ENCODE results near the gene IGSF21. TPM values are rescaled to one million over a fixed set of nuclear protein-coding genes. Genes with fewer than 3 reads are reported as not detected.

The IGSF21 gene
- total and polyA plus RNA-seq, 2 donors from 2014 or later, result 1.4 to 6.6 TPM

DNA sequence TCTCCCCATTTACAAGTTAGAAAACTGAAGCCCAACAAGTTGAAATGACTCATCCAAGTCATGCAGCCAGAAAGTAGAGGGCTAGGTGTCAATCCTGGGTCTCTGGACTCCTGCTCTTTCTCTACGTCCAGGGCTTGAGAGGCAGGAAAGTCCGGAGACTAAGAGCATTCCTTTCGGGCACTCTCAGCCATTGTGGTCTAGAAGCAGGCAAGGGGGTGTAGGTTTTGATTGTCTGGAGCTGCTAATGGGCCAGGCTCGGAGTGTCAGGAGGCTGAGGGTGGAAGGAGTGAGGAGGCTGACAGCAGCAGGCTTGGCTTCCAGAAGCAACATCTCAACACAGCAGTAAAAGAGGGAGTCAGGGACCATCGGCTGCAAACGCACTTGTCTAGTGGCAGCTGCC, 265.6 kb downstream of the IGSF21 start:
- Histone ChIP-seq H3K27ac (ENCODE audit: low read depth in 2 of 2, low read length in 2 of 2) (no peak overlapping the region), H3K4me3 (ENCODE audit: low read length in 3 of 3) (no peak overlapping the region)
- TF ChIP-seq, protein P1, sequence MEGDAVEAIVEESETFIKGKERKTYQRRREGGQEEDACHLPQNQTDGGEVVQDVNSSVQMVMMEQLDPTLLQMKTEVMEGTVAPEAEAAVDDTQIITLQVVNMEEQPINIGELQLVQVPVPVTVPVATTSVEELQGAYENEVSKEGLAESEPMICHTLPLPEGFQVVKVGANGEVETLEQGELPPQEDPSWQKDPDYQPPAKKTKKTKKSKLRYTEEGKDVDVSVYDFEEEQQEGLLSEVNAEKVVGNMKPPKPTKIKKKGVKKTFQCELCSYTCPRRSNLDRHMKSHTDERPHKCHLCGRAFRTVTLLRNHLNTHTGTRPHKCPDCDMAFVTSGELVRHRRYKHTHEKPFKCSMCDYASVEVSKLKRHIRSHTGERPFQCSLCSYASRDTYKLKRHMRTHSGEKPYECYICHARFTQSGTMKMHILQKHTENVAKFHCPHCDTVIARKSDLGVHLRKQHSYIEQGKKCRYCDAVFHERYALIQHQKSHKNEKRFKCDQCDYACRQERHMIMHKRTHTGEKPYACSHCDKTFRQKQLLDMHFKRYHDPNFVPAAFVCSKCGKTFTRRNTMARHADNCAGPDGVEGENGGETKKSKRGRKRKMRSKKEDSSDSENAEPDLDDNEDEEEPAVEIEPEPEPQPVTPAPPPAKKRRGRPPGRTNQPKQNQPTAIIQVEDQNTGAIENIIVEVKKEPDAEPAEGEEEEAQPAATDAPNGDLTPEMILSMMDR (IDR thresholded peaks at IDR 0.05; ENCODE audit: borderline replicate concordance, extremely low read depth, insufficient read depth), result no peak

DNA sequence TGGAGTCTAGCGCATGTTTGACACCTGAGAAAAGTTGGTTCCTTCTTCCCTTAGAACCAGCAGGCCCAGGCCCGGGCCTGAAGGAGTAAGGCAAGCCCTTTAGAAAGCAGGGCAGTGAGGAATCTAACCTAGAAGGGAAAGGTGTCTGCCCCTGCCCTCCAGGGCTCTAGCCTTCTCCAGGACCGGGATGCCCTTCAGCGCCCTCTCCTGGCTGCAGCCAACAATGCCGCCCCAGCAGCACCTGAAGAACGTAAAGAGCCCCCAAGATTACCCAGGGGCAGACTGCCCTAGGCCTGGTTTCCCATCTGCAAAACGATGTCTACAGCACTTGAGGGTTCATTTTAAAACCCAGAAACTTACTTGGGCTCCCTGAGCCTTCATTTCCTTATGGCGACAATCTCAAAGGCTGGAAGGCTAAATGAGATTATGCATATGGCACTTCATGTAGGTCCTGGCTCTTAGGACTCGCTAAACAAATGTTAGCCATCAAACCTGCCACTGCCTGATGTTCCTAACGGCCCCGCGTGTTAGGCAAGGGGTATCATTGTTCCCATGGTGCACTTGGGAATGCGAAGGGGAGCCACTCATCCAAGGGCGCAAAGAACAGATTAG, 266.4 kb downstream of the IGSF21 start:
- TF ChIP-seq, protein P1 (IDR thresholded peaks at IDR 0.05; ENCODE audit: borderline replicate concordance, extremely low read depth, insufficient read depth), result peak; percentile 24
- Histone ChIP-seq H3K4me3 (ENCODE audit: low read length in 3 of 3) (no peak overlapping the region), H3K9ac (ENCODE audit: low read length in 3 of 3) (no peak overlapping the region), H3K4me1 (ENCODE audit: control insufficient read depth in 2 of 3, insufficient read depth in 2 of 3, low read depth in 1 of 3, low read length in 3 of 3) (no peaks in the 10 kb centered on the region), H3K27ac (ENCODE audit: low read depth in 2 of 2, low read length in 2 of 2) (no peak overlapping the region), H3K36me3 (ENCODE audit: control insufficient read depth in 2 of 3, insufficient read depth in 3 of 3, low read length in 3 of 3) (no peaks in the 10 kb centered on the region), H3K9me3 (ENCODE audit: control insufficient read depth in 2 of 3, insufficient read depth in 1 of 3, low read length in 3 of 3) (no peaks in the 10 kb centered on the region), H3K27me3 (ENCODE audit: control insufficient read depth, insufficient read depth, low read length) (no peaks in the 10 kb centered on the region)
- intact Hi-C loops (cut with DNase I), result no loop called here
- no peak for FAIRE-seq
- peak in 2 of 5 donors; percentile 20 to 38 for DNase-seq

More for the DNA sequence above, 265.6 kb downstream of the IGSF21 start:
- Histone ChIP-seq H3K36me3 (ENCODE audit: control insufficient read depth in 2 of 3, insufficient read depth in 3 of 3, low read length in 3 of 3) (no peaks in the 10 kb centered on the region), H3K4me1 (ENCODE audit: control insufficient read depth in 2 of 3, insufficient read depth in 2 of 3, low read depth in 1 of 3, low read length in 3 of 3) (no peaks in the 10 kb centered on the region), H3K9ac (ENCODE audit: low read length in 3 of 3) (no peak overlapping the region), H3K27me3 (ENCODE audit: control insufficient read depth, insufficient read depth, low read length) (no peaks in the 10 kb centered on the region), H3K9me3 (ENCODE audit: control insufficient read depth in 2 of 3, insufficient read depth in 1 of 3, low read length in 3 of 3) (no peaks in the 10 kb centered on the region)
- intact Hi-C loops (cut with DNase I), result no loop called here
- FAIRE-seq (no peak), DNase-seq (no peak)

DNA sequence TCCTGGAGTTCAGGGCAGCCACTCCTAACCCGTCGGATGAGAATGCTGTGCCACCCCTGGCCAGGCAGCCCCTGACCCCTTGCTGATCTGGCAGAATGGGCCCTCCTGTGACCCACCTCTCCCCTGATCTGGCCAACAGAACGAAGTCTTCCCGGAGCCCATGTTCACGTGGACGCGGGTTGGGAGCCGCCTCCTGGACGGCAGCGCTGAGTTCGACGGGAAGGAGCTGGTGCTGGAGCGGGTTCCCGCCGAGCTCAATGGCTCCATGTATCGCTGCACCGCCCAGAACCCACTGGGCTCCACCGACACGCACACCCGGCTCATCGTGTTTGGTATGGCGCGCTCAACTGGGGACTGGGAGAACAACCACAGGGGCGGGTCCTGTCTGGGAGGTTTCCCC, 269.1 kb downstream of the IGSF21 start:
- H3K36me3 ChIP-seq (ENCODE audit: control insufficient read depth in 2 of 3, insufficient read depth in 3 of 3, low read length in 3 of 3), result no peaks in the 10 kb centered on the region
- H3K9me3 ChIP-seq (ENCODE audit: control insufficient read depth in 2 of 3, insufficient read depth in 1 of 3, low read length in 3 of 3), result no peaks in the 10 kb centered on the region
- DNase-seq (no peak), FAIRE-seq (no peak)
- H3K9ac ChIP-seq (ENCODE audit: low read length in 3 of 3), result no peak overlapping the region
- intact Hi-C loops (cut with DNase I), result no loop called here
- H3K4me3 ChIP-seq (ENCODE audit: low read length in 3 of 3), result no peak overlapping the region
- H3K27me3 ChIP-seq (ENCODE audit: control insufficient read depth, insufficient read depth, low read length), result no peaks in the 10 kb centered on the region
- H3K4me1 ChIP-seq (ENCODE audit: control insufficient read depth in 2 of 3, insufficient read depth in 2 of 3, low read depth in 1 of 3, low read length in 3 of 3), result no peaks in the 10 kb centered on the region
- TF ChIP-seq, protein P1 (IDR thresholded peaks at IDR 0.05; ENCODE audit: borderline replicate concordance, extremely low read depth, insufficient read depth), result no peak
- H3K27ac ChIP-seq (ENCODE audit: low read depth in 2 of 2, low read length in 2 of 2), result no peak overlapping the region

DNA sequence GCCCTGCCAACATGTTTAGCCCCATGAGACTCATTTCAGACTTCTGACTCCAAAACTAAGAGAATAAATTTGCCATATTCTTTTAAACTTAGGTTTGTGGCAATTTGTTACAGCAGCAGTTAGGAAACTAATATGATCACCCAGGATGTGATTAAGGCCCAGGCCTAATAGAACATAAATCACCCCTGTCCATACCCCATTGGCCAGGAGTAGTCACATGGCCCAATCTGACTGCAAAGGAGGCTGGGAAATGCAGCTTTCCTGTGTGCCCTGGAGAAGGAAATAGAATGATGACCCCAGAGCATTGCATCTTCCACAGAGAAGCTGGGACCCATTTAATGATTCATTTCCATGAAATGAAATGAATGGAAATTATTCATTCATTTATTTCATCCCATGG, 272.7 kb downstream of the IGSF21 start:
- no peaks in the 10 kb centered on the region for H3K9me3 ChIP-seq (ENCODE audit: control insufficient read depth in 2 of 3, insufficient read depth in 1 of 3, low read length in 3 of 3)
- H3K4me1 ChIP-seq (ENCODE audit: control insufficient read depth in 2 of 3, insufficient read depth in 2 of 3, low read depth in 1 of 3, low read length in 3 of 3), result peaks cover 0 to 5% (median 0%) of the 10 kb centered on the region in 3 donors
- FAIRE-seq (no peak), DNase-seq (no peak)
- H3K36me3 ChIP-seq (ENCODE audit: control insufficient read depth in 2 of 3, insufficient read depth in 3 of 3, low read length in 3 of 3), result no peaks in the 10 kb centered on the region
- intact Hi-C loops (cut with DNase I), result no loop called here
- H3K9ac ChIP-seq (ENCODE audit: low read length in 3 of 3), result no peak overlapping the region
- TF ChIP-seq, protein P1 (IDR thresholded peaks at IDR 0.05; ENCODE audit: borderline replicate concordance, extremely low read depth, insufficient read depth), result no peak
- H3K4me3 ChIP-seq (ENCODE audit: low read length in 3 of 3), result no peak overlapping the region
- H3K27me3 ChIP-seq (ENCODE audit: control insufficient read depth, insufficient read depth, low read length), result no peaks in the 10 kb centered on the region
- H3K27ac ChIP-seq (ENCODE audit: low read depth in 2 of 2, low read length in 2 of 2), result no peak overlapping the region
